ENCODE results near the gene RPL19.

- TF ChIP-seq EZH2 (IDR thresholded peaks at IDR 0.05; ENCODE audit: insufficient read depth, poor library complexity, severe bottlenecking), result no peak
- TF ChIP-seq EZH2phosphoT487 (IDR thresholded peaks at IDR 0.05; ENCODE audit: insufficient read depth, low read depth), result no peak
These were observed 8.1 kb downstream of the RPL19 start for GRCh38 chr17:39208136-39208535.

Measured in GM23248 (cell line).